K562 treated with DMSO at 1 percent for 24 hours (cell line): Measurements from ENCODE around the gene VPS11. TPM values are rescaled to one million over a fixed set of nuclear protein-coding genes. Genes with fewer than 3 reads are reported as not detected.

Experiments
- total RNA-seq: library from RNA; unstranded; fragments of 300-600 nt; gene quantifications from 2 replicates; pipeline ENCODE4 v1.2.3, GENCODE V29; 2022; ENCODE audit warnings: low read depth; ENCODE audit not compliant: insufficient read depth

The VPS11 gene
- 28.9 and 34.3 TPM in 2 replicates for total RNA-seq

DNA sequence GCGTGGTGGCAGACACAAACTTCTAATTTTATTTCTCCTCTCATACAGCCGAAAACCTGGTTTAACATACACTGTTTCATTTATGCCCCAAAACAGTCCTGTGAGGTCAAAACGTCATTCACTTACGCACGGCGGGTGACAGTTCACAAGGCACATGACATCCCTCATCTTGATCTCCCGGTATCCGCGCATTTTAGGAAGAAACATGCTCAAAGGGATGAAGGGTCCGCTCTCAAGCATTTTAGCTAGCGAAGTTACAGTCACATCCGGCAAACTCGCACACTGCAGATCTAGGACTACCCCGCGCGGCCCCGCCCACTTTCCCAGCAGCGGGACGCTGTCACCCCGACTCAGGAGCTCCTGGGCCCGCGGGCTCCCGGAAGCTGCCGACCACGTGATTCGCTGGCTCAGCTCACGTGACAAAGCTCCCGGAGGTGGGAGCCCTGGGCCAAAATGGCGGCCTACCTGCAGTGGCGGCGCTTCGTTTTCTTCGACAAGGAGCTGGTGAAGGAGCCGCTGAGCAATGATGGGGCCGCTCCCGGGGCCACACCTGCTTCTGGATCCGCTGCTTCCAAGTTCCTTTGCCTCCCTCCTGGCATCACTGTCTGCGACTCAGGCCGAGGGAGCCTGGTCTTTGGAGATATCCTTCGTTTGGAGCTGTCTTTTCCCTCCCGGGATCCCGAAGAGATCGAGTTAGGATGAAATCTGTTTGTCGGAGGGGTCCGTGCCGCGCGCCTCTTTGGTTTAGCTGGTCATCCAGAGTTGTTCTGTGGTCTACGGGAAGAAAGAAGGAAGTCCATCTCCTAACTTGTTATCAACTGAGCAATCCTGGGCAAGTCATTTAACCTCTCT is at the start of gene VPS11:
VPS11 (plus strand) TSS at position 448 of the 852 bp plus-strand sequence; CDS start at position 454, 6 bp downstream.

DNA sequence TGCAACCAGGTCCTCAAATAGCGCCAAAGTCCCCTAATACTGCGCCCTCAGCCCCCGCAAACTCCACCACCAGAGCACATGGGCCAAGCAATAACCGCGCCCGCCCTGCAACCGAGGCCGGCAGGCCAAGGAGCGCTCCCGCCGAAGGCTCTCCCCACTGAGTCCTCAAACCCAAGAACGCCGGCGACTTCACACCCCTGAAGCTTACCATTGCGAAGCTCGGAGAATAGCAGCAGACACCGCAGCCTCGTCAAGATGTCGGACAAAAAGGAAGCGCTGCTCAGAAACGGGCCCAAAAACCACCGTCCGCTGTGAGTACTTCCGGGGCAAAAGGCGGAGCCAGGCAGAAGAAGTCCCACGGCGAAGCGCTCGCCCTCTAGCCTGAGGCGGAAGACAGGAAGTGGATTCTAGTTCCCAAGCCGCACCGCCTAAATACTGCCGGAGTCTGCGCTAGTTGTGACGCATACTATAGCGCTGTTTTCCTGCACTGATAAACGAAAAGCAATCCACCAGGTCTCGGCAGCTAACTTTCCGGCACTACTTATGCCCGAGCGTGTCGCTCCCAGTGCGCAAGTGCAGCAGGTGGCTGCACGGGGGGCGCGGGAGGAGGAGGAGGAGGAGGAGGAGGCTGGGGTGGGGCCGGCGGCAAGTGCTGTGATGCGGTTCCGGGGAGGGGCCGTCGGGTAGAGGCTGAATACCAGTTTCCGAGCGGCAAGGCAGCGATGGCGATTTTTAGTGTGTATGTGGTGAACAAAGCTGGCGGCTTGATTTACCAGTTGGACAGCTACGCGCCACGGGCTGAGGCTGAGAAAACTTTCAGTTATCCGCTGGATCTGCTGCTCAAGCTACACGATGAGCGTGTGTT is 49.3 kb upstream of the VPS11 start, which contains the start of the genes RPS25 and TRAPPC4:
RPS25 (minus strand) TSS at position 270 of the 865 bp plus-strand sequence; CDS start at position 211, 59 bp downstream.
TRAPPC4 (plus strand) TSS at position 693 of the 865 bp plus-strand sequence; CDS start at position 723, 30 bp downstream.

DNA sequence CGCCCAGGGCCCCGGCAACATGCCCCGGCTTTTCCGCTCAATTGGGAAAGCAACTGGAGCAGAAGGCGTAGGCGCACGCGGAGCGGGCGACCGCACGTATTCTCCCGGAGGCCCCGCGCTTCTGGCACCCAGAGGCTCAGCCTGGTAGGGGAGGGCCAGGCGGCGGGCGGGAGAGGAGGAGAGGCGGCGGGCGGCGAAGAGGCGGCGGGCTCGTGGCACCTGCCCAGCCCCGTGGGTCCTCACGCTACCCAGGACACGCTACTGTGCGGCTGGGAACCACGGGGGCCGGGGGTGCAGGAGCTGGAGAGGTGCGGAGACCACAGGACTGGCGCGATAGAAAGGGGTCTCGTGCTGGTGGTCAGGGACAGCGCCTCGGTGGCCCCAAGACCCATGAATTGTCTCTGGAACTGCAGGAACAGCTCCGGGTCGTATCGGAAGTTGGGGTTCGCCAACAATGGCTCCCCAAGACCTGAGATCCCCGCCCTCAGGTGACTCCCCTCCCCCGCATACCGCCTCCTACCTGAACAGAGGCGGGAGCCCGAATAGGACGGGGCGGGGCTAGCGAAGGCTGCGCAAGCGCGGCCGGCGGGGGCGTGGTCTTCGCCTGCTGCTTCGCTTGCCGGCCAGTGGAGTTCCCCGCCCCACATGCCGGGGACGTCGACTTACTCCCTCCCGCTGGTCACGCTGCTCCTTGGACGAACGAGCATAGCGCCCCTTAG is 37.1 kb upstream of the VPS11 start, which contains the start of gene SLC37A4:
SLC37A4 (minus strand) TSS at position 549 of the 719 bp plus-strand sequence.

DNA sequence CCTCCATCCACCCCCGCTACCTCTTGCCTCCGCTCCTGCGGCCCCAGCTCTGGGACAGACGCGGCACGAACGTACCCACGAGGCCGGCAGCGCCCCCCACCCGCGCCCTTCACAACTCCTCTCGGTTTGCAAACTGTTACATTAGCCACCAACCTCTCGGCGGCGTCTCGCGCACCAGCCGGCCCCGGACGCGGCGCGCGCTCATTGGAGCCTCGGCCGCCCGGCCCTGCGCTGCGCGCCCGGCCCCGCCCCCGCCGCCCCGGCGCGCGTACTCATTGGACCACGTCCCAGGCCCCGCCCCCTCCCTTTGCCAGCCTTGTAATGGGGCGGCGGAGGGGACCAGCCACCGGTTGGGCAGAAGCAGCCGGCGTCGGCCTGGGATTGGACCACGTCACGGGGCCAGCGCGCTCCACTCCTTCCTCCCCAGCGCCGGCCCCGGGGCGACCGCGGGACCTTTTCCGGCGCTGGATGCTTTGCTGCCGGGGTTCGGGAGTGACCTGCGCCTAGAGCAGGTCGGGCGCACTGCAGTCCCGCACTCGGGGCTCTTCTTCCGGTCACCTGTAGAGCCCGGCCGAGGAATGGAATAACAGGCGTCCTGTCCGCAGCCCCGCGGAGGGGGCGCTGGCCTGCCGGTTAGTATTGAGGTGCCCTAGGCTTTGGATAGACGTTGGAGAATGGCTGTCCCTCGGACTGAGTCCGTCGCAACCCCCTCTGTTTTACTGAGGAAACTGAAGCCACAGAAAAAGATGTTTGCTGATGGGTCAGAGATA is 10.4 kb upstream of the VPS11 start, which contains the start of gene HYOU1:
HYOU1 (minus strand) TSS at position 206 of the 770 bp plus-strand sequence. CDS start 1,045 bp downstream, outside the sequence.

DNA sequence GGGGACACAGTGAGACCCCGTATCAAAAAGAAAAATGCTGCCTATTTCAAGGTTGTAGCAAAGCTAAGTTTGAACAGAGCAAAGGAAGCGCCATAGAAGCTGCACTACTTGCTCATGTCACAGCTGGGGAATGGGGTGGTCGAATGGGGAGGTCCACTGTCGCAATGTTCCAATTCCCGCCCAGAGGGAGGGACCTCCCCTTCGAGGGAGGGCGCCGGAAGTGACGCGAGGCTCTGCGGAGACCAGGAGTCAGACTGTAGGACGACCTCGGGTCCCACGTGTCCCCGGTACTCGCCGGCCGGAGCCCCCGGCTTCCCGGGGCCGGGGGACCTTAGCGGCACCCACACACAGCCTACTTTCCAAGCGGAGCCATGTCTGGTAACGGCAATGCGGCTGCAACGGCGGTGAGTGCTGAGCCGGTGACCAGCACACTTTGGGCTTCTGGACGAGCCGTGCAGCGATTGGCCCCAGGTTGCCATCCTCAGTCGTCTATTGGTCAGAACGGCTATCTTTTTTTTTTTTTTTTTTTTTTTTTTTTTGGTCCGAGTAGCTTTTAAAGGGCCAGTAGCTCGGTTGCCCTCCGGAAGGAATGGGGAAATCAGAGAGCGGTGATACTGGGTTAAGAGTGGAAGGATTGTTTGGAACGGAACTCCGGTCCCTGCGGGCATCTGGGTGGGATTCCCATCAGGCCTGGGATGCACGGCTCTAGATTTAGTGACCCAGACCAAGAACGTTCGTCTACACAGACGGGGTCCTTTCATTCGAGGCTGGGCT is 17.2 kb downstream of the VPS11 start, which contains the start of gene HMBS:
HMBS (plus strand) TSS at position 219 of the 774 bp plus-strand sequence; CDS start at position 372, 153 bp downstream.

DNA sequence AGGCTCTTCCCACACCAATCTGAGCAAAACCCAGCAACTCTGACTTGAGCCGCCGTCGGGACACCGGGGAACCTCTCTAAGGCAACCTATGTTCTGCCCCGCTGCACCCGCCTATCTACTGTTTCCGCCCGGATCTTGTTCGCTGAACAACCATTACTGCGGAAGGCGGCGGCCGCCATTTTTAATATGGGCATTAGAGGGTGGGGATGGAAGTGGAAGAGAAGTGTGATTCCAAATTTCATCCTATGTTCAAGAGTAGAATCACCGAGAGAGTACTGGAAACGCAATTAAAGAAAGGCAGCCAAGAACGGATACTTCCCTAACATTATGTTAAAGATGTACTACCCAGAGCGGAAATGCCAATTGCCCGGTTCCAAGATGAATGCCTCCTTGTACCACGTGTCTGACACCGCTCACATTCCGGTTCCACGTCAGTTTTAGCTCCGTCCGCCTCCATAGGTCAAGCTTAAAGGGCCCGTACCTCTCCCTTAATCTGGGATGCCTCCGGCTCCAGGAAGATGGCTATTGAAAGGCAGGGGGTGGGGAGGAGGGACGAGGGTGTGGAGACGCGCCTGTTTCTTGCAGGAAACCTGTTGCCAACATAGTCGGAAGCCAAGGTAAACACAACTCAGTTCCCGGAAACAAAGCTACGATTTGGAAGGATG is 34.3 kb downstream of the VPS11 start, which contains the start of gene DPAGT1:
DPAGT1 (minus strand) TSS at position 95 of the 665 bp plus-strand sequence. CDS start 198 bp downstream, outside the sequence.

DNA sequence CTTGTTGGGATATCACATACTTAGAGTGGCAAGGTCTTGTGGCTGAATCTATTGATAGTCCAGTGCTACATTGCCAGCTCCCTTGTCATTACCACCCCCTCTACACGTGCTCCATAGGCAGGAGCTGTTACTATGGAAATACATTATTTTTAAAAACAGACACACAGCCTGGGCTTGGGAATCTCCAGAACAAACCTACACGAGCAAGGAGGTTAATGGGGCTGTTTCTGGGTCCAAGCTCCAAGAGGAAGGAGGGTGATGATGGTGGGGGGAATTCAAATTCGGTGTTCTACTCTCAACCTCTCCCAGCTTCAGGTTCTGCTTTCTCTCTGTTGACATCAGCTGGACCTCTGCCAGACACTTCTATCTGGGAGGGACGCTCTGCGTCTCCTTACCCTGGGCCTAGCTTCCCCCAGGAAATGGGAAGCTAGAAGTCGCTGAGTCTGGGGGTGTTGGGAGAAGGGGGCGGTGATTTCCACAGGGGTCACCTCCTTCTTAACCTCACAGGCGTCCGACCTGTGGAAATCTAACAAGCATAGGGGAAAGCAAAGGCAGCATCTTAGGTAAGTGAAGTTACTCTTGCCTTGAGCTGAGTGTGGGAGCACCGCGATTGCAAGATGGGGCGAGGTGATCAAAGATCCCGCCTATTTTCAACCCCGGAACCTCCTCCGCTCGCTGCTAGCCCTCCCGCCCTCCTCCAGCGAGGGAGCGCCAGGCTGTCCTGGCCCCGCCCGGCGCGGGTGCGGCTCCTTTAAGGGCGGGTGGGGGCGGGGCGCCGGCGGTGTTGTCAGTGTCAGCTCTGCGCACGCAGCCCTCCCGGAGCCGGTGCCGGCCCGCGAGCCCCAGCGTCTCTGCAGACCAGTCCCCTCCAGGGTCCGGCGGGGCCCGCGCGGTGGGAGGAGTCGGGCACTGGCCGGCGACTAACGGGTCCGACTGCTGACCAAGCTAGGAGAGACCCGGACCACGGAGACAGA is 39.2 kb downstream of the VPS11 start, which contains the start of gene C2CD2L:
C2CD2L (plus strand) TSS at position 781 of the 974 bp plus-strand sequence. CDS start 398 bp downstream, outside the sequence.

DNA sequence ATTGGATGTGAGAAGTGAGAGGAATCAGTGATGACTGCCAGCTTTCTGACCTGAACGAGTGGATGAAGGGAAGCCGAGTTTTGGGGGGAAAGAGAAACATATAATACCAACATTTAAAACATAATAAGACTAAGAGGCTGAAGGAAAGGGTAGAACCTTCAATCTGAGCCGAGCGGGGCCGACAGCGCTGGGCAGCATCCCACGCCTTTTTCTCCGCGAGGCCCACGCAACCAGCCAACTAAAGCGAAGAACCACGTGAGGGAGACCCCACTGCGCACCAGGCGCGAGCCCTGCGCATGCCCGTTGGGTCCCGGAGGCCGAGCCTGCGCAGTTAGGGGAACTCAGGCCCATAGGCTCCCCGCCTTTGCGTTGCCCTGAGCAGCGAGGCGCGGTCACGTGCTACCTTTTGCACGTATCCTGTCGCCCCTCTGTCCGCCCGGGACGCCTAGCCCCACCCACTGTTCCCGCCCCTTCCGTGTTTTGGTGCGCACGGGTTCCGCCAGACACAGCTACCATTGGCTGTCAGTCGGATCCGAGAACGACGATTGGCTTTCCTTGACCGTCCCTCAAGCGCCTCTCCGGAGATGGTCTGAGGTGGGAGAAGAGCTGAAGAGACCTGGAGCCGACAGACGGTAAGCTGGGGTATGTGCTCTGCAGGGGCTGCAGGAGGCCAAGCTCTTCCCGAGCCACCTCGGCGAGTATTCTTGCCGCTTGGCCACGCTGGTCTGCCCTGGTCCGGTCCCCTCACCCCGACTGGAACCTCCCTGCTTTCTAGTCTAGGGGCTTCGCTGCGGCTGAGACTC is 53.6 kb downstream of the VPS11 start, which contains the start of gene HINFP:
HINFP (plus strand) TSS at position 573 of the 803 bp plus-strand sequence. CDS start 5,365 bp downstream, outside the sequence.

Other genes starting within 250 kb of the VPS11 start
- not detected in 2 replicates for gene CXCR5, start 183.9 kb upstream of the VPS11 start, total RNA-seq
- 14.4 and 16.6 TPM in 2 replicates for gene BCL9L, start 141.9 kb upstream of the VPS11 start, total RNA-seq
- gene UPK2, start 111.5 kb upstream of the VPS11 start, total RNA-seq, result not detected in 2 replicates
- not detected in 2 replicates for gene FOXR1, start 96.1 kb upstream of the VPS11 start, total RNA-seq
- 9.1 and 9.2 TPM in 2 replicates for gene CENATAC, start 69.7 kb upstream of the VPS11 start, total RNA-seq
- gene RPS25, start 49.5 kb upstream of the VPS11 start, total RNA-seq, result 1,285 and 1,475 TPM in 2 replicates
- gene TRAPPC4, start 49.1 kb upstream of the VPS11 start, total RNA-seq, result 150 and 152 TPM in 2 replicates
- gene SLC37A4, start 36.9 kb upstream of the VPS11 start, total RNA-seq, result 44.9 and 46.7 TPM in 2 replicates
- 171 and 174 TPM in 2 replicates for gene HYOU1, start 10.6 kb upstream of the VPS11 start, total RNA-seq
- 60.8 and 72.6 TPM in 2 replicates for gene HMBS, start 17.1 kb downstream of the VPS11 start, total RNA-seq
- gene DPAGT1, start 34.0 kb downstream of the VPS11 start, total RNA-seq, result 43.3 and 51.9 TPM in 2 replicates
- gene C2CD2L, start 39.5 kb downstream of the VPS11 start, total RNA-seq, result 41.4 and 44.2 TPM in 2 replicates
- gene HINFP, start 53.8 kb downstream of the VPS11 start, total RNA-seq, result 25.6 and 31.5 TPM in 2 replicates
- gene ABCG4, start 81.2 kb downstream of the VPS11 start, total RNA-seq, result not detected in 2 replicates
- gene NLRX1, start 100.9 kb downstream of the VPS11 start, total RNA-seq, result 4.2 and 5.4 TPM in 2 replicates
- gene NHERF4, start 117.7 kb downstream of the VPS11 start, total RNA-seq, result not detected in 2 replicates
- gene CBL, start 138.5 kb downstream of the VPS11 start, total RNA-seq, result 10.6 and 13.0 TPM in 2 replicates
- gene MCAM, start 249.3 kb downstream of the VPS11 start, total RNA-seq, result 33.0 and 34.9 TPM in 2 replicates